NCI-H524 treated with DMSO at 0.1 percent for 48 hours (cell line): ENCODE measurements around the gene TTPAL.
"Not testable (repeated sequence)": the region's sequence is repeated elsewhere in the genome, so short reads cannot be mapped to it uniquely, and the experiment has no call there.

Source experiments
- DNase-seq: peaks from one replicate; lab custom pipeline; 2025; lab: John Stamatoyannopoulos, UW

Gene TTPAL

DNA sequence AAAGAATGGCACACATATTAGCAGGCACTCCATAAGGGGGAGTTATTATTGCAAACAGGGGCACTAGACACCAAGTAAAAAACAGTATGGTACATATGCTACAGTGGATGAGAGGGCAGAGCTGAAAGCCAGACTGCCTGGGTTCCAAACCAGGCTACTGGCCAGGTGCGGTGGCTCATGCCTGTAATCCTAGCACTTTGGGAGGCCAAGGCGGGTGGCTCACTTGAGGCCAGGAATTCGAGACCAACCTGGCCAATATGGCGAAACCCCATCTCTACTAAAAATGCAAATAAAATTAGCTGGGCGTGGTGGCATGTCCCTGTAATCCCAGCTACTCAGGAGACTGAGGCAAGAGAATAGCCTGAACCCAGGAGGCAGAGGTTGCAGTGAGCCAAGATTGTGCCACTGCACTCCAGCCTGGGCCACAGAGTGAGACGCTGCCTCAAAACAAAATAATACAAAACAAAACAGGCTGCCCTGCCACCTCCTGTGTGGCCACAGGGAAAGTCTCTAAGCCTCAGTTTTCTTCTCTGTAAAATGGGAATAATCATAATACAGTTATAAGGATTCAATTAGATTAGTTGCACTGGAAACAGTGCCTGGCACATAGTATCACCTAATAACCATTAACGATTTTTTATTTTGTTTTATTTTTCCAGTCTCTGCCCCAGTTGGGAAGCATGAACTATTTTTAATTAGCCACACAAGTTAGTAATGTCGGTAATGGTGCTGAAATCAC, 7.5 kb upstream of the TTPAL start:
- no peak for DNase-seq

DNA sequence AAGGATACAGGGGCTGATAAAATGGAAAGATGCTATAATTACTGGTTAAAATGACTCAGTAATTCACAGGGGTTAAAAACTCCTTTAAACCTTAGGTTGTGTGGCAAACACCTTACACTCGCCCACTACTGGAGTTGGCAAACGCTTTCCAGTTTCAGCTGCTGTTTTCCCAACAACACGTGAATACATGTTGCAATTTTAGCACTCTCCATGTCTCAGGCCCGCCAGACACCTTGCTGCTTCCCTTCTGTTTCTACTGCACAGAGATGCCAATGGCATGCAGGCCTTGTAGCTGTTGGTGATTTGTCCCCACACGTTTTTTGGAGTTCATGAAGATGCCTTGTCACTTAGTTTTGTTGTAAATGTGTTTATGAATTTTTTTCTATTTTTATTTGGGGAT, 5.3 kb upstream of the TTPAL start:
- DNase-seq = no peak

DNA sequence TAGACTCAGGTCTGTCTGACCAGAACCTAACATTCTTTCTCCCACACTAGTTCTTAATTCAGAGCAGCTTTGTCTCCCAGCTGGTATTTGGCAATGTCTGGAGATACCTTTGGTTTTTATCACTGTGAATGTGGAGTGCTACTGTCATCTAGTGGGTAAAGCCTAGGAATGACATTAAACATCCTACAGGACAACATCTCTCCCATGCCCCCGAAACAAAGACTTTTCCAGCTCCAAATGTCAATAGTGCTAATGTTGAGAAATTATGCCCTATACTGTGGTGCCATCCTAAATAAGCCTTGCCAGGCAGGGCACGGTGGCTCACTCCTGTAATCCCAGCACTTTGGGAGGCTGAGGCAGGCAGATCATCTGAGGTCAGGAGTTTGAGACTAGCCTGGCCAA, 4.2 kb upstream of the TTPAL start:
- no peak for DNase-seq

DNA sequence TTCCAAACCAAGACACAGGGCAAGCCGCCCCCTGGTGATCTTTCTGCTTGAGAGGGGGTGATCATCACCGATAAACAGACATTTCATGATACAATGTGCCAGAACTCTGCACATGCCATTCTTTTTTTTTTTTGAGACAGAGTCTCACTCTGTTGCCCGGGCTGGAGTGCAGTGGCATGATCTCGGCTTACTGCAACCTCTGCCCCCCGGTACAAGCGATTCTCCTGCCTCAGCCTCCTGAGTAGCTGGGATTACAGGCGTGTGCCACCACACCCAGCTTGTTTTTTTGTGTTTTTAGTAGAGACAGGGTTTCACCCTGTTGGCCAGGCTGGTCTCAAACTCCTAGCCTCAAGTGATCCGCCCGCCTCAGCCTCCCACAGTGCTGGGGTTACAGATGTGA, 3.4 kb upstream of the TTPAL start:
- DNase-seq = not testable (repeated sequence)

DNA sequence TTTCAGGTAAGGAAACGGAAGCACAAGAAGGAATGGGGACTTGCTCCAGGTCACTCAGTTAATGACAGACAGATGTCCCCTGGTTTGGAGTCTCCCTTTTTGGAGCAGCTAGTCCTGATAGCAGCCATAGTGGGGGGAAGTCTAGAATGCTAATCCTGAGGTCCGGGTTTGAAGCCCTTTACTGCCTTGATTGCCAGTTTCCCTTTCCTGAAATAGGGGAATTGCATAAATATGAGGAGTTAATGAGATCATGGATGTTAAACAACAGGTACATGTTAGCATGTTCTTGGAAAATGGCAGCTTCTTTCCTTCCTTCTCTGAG, 341 bp upstream of the TTPAL start:
- no peak for DNase-seq

DNA sequence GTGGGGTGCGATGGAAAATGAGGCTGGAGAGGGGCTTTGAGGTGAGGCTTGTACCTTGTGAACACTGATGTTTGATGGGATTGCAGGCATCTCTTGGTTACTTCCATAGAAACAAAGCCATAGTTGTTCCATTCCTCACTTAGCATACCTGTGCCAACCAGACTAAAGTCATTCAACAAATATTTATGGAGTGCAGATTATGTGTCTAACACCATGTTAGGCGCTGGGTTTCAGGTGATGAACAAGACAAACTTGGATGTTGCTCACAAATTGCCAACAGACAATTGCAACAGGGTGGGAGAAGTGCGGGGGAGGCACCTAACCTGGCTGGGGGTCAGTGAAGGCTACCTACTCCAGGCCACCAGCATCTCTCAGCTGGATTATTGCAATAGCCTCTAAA, 1.5 kb downstream of the TTPAL start:
- no peak for DNase-seq

DNA sequence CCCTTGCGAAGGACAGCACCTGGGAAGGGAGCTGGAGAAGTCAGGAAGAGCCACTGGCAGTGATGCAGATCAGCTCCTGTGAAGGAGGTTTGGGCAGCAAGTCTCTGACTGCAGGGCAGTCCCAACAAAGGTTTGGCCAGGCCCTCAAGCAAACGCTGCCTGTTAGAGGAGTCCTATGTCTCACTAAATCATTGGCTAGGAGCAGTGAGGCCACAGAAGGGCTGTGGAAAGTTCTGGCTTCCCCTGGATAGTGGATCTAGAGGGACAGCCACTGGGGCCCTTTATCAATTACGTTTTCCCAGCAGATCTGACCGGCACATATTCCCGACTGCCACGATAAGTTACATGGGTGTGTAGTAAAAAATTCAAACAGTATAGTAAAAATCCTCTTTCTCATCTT, 2.5 kb downstream of the TTPAL start:
- DNase-seq = no peak

DNA sequence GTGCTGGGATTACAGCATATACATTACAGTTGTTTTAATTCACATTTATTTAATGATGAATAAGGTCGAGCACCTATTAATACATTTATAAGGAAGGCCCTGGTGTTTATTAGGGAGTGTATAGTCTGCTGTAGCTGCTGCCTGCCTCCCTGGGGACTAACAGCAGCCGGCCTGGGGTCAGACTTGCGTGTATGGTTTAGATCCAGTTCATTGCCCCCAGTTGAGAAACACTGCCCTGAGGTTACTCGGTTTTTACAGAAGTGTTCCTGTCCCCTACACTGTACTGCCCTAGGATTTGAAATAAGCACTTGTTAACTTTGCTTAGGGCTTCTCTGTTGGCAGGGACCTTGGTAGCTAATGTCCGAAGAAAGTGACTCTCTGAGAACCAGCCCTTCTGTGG, 4.0 kb downstream of the TTPAL start:
- no peak for DNase-seq

DNA sequence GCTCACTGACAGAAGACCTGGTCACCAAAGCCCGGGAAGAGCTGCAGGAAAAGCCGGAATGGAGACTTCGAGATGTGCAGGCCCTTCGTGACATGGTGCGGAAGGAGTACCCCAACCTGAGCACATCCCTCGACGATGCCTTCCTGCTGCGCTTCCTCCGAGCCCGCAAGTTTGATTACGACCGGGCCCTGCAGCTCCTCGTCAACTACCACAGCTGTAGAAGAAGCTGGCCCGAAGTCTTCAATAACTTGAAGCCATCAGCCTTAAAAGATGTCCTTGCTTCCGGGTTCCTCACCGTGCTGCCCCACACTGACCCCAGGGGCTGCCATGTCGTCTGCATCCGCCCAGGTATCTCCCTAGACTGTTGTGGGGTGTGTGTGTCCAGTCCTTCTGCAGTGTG, 4.4 kb downstream of the TTPAL start:
- DNase-seq = no peak

DNA sequence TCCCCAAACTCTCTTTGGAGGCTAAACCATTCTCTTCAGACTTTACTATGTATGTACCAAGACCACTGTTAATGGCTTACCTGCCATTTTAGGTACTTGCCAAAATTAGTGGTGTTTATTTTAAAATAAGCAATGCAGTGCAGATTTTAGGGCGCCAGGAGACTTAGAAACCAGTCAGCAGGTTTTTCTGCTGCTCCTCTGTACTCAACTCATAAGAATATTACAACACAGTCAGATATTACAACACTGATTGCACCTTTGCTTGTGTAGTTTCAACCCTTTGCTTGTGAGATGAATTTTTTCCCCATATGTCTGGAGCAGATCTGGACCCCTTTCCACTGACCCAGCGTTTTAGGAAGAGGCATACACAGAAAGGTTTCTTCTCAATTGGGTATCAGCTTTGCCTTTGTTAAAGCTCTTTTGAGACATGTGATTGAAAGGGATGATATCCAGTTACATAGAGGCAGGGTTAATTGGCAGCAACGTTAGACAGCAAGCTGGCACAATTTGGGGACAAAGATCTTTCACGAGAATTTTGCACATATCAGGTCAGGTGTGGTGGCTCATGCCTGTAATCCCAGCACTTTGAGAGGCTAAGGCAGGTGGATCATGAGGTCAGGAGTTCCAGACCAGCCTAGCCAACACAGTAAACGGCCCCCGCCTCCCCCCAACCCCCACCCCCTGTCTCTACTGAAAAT, 6.2 kb downstream of the TTPAL start:
- DNase-seq = no peak

DNA sequence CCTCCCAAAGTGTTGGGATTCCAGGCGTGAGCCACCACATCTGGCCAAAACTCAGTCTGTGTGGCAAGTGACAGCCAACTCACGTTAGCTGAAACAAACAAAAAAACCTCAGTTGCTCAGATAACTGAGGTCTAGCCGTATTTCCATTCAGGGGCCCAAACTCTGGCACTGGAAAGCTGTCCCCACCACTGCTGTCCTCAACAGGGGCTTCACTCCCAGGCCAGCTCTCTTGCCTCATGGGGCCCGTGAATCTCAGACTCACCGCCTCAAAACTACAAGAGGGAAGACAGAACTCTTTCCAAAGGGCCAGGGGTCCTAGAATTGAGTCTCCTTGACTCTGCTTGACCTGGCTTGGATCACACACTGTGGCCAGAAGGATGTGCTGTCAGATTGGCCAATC, 7.4 kb downstream of the TTPAL start:
- no peak for DNase-seq

DNA sequence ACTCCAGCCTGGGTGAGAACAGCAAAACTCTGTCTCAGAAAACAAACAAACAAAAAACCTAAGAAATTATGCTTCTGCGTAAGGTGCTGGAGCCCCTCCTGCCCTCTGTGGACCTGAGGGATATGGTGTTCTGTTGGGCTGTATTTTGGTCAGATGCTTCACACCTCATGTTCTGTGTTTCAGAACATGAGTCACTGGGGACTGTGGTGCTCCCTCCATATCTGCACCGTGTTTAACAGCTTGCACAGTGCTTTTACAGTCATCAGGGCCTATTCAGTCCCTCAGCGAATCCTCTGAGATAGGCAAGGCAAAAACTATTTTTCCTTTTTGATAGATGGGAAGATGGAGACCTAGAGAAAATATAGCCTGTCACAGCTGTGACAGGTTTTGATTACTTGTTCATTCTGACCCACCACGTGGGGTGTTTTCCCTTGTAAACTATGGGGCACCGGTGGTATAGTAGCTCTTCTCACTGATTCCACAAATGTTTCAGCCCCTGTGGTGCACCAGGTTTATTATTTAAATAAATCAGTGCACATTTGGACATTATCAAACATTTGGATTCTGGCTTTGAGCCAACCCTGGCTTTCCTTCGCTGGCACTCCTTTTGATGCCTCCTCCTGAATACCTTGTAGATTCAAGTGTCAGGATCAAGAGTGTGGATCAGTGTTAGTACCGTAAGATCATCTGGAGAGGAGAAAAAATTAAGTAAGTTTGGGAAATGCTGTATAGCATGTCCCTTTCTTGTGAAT, 9.6 kb downstream of the TTPAL start:
- DNase-seq = no peak

DNA sequence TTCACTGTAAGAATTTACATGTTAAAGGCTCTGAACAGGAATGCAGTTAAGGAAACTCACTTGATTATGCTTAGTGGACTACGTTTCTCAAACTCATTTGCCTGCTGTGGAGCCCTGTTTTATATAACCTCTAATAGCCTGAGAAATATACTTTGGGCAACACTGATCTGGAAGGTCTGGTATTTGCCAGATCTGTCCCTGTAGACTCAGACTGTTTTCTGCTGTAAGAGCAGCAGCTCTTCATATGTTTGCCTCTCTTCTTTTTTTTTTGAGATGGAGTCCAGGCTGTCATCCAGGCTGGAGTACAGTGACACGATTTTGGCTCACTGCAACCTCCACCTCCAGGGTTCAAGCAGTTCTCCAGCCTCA, 10.1 kb downstream of the TTPAL start:
- DNase-seq = no peak

DNA sequence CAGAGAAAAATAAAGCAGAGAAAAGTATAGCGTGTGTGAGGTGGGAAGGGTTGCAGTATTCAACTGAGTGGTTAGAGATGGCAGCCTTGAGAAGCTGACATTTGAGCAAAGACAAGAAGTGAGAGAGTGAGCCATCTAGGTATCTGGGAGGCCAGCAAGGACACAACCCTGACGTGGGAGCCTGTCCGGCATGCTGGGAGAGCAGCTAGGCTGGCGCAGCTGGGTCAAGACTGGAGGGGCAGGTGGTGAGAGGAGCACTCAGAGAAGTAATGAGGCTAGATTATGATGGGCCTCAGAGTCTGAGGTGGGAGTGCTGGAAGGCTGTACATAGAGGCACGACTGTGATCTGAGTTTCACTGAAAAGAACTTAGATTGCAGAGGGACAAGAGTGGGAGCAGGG, 12.9 kb downstream of the TTPAL start:
- no peak for DNase-seq

DNA sequence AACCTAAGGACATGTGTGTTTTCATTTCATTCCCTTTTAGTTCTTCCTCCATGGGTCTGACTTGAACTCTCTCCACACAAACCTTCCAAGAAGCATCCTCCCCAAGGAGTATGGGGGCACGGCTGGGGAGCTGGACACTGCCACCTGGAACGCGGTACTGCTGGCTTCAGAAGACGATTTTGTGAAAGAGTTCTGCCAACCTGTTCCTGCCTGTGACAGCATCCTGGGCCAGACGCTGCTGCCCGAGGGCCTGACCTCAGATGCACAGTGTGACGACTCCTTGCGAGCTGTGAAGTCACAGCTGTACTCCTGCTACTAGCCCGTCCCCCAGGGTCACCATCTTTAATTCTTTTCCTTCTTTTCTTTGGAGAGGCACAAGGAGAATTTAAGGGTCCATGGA, 13.5 kb downstream of the TTPAL start:
- no peak for DNase-seq

DNA sequence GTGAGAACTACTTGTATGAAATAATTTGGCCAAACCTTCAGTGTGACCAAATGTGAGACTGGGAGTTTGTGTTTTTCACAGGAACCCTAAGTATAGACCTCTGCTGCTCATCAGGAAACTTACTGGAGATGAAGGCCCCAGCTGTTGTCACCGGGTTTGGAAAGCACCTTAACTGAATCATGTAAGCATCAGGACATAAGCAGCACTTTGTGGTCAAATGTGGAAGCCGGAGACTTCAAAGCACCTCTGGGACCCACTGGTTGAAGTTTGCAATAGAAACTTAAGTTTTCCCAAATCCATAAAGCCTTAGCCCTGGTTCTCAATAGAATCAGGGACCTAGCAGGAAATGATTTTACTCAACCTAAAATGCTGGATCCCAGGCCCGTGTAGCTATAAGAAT, 14.3 kb downstream of the TTPAL start:
- DNase-seq = no peak

DNA sequence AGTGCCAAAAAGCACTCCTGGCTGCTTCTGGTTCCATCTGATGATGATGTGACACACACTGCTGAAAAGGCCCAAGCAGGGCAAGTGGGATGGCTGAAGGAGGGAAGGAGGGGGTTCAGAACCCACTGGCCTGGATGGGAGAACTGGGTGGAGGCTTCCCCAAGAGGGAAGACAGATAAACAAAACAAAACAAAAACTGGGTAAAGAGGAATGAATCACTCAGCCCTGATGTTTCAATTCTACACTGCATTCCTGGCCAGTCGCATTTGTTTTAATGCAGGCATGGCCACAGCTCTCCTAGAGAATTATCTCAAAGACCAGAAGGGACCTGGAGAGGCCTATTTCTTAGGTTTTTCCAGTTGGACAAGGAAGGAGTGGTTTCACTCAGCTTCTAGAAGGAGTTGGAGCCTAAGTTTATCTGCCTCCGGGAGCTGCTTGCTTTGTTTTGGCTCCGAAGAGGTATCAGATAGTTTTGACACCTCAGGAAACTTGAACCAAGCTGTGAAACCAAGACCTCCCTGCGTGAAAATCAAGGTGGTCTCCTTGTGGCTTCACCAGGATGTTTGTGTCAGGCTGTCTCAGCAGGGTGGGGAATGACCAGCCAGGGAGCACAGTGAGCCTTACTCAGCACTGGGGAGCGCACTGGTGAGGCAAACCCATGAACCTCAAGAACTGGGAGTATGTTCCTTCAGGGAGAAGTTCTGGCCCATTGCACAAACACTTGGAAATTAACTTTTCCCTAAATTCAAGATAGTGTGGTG, 16.1 kb downstream of the TTPAL start:
- no peak for DNase-seq

DNA sequence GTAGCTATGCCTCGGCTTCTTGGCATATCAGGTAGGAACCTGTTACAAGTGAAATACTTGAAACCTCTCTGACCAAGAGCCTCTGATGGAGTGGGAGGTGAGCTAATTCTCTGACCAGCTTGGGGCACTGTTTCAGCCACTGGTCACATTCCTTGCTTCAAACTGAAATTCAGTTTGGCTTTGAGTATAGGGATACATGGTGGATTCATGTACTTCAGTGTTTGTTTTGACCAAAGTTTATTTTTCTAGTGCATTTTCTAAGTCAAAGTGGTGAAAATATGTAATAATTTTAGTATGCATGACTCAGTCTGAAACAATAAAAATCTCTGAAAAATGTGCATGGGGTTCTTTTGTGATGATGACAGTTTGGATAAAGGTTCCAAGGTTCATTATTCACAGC, 18.6 kb downstream of the TTPAL start:
- no peak for DNase-seq

DNA sequence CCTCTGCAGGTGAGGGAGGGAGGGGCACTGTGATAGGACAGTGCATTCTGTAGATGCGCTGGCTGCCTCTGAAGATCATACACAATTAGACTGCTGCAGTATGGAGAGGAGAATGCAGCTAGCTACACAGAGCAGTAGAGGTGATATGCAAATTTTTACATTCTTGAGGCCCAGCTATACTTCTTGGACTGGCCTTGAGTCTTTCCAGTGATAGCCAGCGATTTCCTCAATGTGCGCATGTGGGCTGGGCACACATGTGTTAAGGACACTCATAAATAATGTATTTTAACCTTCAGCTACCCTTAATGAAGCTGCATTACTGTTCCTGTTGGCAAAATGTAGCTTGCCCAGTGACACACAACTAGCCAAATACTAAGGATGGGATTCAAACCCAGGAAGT, 19.0 kb downstream of the TTPAL start:
- no peak for DNase-seq

DNA sequence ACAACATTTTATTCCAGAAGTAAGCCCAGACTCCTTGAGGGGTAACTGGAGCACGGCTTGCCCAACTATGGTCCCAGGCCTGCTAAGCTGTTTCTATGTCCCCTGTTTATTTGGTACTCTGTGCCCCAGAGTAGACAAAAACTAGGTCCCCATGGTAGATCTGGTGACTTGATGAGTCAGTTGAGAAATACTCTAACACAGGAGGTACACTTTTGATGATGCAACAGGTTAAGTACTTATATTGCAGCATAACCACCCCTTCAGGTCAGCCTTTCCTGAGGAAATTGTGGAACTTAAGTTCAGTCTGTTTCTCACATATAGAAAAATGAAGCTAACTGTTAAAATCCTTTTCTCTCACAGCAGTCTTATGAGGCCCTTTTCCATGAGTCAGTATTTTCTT, 19.6 kb downstream of the TTPAL start:
- DNase-seq = no peak

DNA sequence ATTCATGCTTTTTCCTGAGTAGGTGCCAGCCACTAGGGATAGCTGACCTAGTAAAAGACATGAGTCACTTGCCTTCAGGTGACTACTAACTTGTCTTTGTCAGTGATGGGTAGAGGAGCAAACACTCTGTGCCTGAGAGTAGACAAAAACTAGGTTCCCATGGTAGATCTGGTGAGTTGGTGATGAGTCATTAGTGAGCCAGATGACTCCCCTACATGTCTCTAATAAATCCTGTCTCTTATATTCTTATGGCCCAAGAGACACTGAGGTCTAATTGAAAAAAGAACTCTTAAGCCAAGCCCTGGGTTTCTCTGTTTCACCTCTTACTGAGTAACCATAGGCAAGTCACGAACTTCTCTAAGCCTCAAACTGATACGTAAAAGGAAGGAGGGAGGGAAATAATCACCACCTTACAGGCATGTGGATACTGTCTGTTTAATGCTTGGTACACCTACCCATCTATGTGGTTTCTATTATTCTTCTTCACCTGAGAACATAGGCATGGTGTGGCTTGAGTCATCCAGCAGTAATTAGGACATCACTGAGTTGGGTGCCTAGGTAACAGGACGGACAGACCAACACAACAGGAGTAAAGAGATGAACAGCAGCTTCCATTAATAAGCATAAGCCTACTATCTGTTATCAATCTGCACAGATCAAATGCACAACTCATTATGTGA, 20.3 kb downstream of the TTPAL start:
- DNase-seq = no peak

DNA sequence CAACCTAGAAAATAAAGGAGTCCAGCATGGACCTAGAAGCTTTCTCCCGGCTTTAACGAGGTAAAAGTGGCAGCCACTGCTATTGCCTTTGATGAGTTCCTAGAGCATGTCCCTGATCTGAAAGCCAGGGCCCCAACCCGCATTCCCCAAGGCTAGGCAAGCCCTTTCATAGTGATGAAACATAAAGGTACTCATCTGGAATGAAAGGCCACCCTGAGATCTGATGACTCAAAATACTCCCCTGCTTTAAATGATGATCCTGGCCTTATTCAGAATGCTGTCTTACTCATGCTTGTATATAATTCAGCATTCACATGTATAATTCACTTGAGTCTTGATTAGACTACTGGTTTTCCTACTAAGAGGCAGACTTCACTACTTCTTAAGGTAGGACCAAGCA, 21.3 kb downstream of the TTPAL start:
- no peak for DNase-seq
